MG63 (cell line): ENCODE results near the gene TINAG. TPM values are rescaled to one million over a fixed set of nuclear protein-coding genes. Genes with fewer than 3 reads are reported as not detected.

Experiments used
- DNase-seq: peaks from one replicate; pipeline ENCODE4 v3.0.0-alpha.2; 2020
- H3K27me3 ChIP-seq: fragments of 250-450 bp; sonication (Bioruptor Pico); 2 replicates; pipeline ENCODE4 v1.5.1; 2020; ENCODE audit warnings: mild to moderate bottlenecking, moderate library complexity
- H3K36me3 ChIP-seq: fragments of 250-450 bp; sonication (Bioruptor Pico); 2 replicates; pipeline ENCODE4 v1.5.1; 2020; ENCODE audit warnings: mild to moderate bottlenecking, moderate library complexity
- H3K4me3 ChIP-seq: fragments of 250-450 bp; sonication (Bioruptor Pico); 2 replicates; pipeline ENCODE4 v1.5.1; 2020; ENCODE audit warnings: mild to moderate bottlenecking, moderate library complexity
- H3K9me3 ChIP-seq: fragments of 250-450 bp; sonication (Bioruptor Pico); 2 replicates; pipeline ENCODE4 v1.5.1; 2020; ENCODE audit warnings: mild to moderate bottlenecking, moderate library complexity
- total RNA-seq: library from RNA; depleted of rRNA; stranded (reverse); fragments of >200 nt; shearing (Covaris generic); gene quantifications from 2 replicates; pipeline ENCODE4 v1.2.3, GENCODE V29; 2014; ENCODE audit warnings: low replicate concordance; rRNA removed

TINAG gene
- total RNA-seq, 1 experiment from 2014 or later: not detected

DNA sequence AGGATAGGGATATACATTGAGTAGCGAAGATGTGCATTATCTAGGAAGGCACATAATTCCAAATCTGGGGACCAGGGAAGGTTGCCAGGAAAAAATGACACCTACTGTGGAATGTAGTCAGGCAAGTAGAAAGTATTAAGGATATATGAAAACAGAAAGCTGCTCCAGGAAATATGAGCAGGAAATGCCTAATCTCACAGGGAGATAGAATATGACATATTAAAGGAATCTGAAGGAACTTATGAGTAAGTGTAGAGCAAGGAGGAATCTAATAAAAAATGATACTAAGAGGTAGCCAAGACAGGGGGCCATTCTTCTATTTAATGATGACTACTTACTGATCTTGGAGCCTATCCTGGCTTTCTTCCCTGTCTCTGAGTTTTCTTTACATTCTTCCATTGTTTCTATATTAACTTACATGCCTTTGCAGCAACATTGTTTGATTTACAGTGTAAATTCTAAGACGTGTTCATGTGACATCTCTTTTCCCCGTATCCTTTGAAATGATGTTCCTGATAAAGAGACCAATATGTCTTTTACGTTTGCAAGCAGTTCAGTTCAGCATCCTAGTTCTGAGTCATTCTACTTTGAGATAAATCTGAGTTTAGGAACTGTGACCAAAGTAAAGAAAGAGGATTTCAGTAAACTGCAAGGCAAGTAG lies 58.6 kb downstream of the TINAG start:
- Histone ChIP-seq H3K4me3 (no peak overlapping the region), H3K9me3 (no peaks in the 10 kb centered on the region), H3K36me3 (no peaks in the 10 kb centered on the region), H3K27me3 (no peaks in the 10 kb centered on the region)
- DNase-seq: peak; percentile 1

DNA sequence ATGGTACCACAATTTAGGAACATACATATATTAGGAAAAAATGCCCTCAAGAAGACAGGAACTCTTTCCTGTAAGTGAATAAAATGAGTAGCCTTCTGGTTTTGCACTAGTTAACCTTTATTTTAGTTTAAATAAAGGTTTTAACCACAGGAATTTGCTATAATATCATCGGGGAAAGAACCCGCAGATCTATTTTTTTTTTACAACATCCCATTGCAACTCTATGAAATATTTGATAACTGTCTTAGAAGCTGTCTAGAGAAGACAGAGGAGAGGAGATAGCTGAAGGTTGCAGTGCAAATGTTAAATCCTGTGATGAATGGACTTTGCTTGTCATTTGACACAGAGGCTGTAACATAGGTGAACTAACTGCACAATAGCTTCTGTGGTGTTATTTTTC lies 69.5 kb downstream of the TINAG start:
- H3K27me3 ChIP-seq: no peaks in the 10 kb centered on the region
- H3K36me3 ChIP-seq: no peaks in the 10 kb centered on the region
- DNase-seq: no peak
- no peaks in the 10 kb centered on the region for H3K9me3 ChIP-seq
- H3K4me3 ChIP-seq: no peak overlapping the region

DNA sequence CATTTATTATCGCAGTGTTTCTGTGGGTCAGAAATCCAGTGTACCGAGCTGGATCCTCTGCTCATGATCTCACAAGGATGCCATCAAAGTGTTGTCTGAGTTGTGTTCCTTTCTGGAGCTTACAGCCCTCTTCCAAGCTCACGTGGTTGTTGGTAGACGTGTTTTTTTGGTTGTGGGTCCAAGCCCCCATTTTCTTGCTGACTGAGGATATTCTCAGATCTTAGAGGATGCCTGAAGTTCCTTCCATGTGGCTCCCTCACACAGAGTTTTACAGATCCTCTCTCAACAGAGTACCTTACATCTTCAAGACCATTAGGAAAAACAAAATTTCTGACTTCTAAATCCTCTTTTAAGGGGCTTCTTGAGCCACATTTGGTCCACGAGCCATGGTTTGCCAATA lies 78.1 kb downstream of the TINAG start:
- Histone ChIP-seq H3K9me3 (no peaks in the 10 kb centered on the region), H3K4me3 (no peak overlapping the region), H3K36me3 (no peaks in the 10 kb centered on the region), H3K27me3 (no peaks in the 10 kb centered on the region)
- DNase-seq: no peak

DNA sequence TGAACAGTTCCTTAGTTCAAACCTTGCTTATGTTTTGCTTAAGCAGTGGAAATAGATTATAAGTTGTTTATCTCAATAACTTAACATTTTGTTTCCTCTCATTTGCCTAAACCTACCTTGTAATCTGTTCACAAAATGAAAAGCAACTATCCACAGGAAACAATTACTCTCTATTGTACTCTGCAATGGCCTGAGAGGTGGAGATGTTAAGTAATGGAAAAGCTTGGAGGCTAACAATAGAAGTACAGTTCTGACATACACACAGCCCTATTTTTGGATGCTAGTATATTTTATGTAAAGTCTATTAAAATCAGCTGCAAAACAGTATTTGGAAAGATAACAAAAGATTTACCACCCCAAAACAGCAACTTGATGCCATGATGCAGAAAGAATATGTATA lies 82.1 kb downstream of the TINAG start:
- Histone ChIP-seq H3K4me3 (no peak overlapping the region), H3K9me3 (no peaks in the 10 kb centered on the region), H3K36me3 (no peaks in the 10 kb centered on the region), H3K27me3 (no peaks in the 10 kb centered on the region)
- no peak for DNase-seq

DNA sequence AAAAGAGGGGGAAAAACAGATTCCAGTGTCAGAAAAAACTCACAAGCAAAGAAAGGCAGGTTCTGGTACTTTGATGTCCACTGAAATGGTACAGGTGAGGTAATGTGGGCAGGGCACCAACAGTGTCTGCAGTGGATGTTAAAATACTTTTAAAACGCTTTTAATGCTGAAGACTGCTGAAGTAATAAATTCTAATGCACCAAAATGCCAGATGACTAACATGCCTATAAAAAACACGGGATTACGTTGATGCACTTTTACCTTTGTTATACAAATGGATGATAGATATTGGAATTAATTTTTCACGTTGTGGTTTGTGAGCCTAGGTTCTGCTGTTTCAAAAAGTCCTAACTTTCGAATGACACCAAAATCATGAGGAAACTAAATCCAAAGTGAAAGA lies 83.3 kb downstream of the TINAG start:
- Histone ChIP-seq H3K9me3 (no peaks in the 10 kb centered on the region), H3K4me3 (no peak overlapping the region), H3K27me3 (no peaks in the 10 kb centered on the region), H3K36me3 (no peaks in the 10 kb centered on the region)
- DNase-seq: no peak

DNA sequence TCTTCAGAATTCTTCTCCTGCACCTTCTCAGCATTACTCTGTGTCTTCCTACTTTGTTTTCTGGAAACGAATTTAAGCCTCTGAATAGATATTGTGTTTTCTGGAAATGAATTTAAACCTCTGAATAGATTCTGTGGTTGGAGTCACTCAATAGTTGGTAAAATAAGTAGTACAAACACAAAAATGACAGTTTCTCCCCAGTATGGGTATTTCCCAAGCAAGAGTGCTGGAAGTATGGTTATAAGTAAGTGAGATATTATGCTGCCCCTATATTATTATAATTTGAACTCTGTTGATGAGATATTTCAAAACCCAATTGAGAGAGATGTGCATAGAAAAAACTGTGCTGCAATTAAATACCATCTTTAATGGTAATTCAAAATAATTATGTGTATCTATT lies 94.9 kb downstream of the TINAG start:
- DNase-seq: no peak
- no peak overlapping the region for H3K4me3 ChIP-seq
- H3K27me3 ChIP-seq: no peaks in the 10 kb centered on the region
- no peaks in the 10 kb centered on the region for H3K36me3 ChIP-seq
- no peaks in the 10 kb centered on the region for H3K9me3 ChIP-seq

DNA sequence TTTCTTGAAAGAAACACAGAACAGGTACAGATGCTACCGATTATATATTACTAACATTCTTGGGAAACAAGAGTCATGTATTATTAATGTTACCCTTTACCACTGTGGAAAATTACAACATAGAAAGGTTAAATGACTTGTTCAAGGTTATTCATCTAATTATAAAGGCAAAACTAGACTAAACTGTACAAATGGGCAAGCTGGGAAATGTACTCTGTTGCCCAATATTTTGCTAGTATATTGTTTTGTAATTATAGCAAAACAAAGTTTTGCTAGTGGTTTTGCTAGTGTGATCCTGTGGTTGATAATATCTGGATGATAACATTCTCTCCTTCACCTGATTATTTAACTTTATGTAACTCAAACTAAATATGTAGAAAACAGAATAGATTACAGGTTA lies 96.5 kb downstream of the TINAG start:
- no peak for DNase-seq
- H3K9me3 ChIP-seq: no peaks in the 10 kb centered on the region
- no peak overlapping the region for H3K4me3 ChIP-seq
- H3K36me3 ChIP-seq: no peaks in the 10 kb centered on the region
- no peaks in the 10 kb centered on the region for H3K27me3 ChIP-seq

DNA sequence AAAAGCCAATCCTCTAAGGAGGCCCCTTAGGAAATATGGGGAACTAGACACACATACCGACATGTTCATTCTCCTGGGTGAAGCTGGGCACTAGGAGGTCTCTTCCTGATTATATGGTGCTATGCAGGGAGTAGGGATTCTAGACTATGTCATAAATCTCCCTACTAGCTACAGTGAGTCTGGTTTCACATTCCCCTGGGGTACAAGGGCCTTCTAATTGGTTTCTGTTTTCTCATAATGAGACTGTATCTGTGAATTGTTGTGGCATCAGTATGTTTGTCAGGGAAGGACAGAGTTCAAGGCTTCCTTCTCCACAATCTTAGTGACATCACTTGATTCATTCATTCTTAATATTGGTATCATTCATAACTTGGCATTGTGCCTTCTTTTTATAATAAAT lies 103.5 kb downstream of the TINAG start:
- no peak for DNase-seq
- Histone ChIP-seq H3K4me3 (no peak overlapping the region), H3K36me3 (no peaks in the 10 kb centered on the region), H3K27me3 (no peaks in the 10 kb centered on the region), H3K9me3 (no peaks in the 10 kb centered on the region; the same call in 1 of the 2 replicates)

DNA sequence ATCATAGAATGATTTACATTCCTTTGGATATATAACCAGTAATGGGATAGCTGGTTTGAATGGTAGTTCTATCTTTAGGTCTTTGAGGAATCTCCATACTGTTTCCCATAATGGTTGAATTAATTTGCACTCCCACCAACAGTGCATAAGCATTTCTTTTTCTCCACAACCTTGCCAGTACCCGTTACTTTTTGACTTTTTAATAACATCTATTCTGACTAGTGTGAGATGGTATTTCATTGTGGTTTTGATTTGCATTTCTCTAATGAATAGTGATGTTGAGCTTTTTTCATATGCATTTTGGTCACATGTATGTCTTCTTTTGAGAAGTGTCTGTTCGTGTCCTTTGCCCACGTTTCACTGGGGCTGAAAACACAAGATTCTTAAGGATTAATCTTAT lies 107.3 kb downstream of the TINAG start:
- no peak for DNase-seq
- no peaks in the 10 kb centered on the region for H3K36me3 ChIP-seq
- H3K4me3 ChIP-seq: no peak overlapping the region
- no peaks in the 10 kb centered on the region for H3K27me3 ChIP-seq
- H3K9me3 ChIP-seq: peaks cover 5% of the 10 kb centered on the region

DNA sequence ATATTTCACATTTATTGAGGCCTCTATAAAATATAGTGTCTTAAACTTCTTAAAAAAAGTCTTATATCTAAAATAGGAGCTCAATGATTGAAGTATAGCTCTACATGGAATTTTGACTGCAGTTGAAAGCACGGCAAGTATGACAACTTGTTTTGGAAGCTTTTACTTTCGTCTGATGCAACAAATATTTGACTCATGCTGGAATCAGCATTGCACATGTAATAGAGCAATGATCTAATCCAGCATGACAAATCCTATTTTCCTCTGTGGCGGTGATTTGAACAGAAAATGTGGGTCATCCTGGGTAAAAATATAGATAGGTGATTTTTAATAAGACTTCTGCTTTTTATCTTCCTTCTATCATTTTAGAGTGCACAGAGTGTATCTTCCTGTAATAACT lies 111.6 kb downstream of the TINAG start:
- H3K4me3 ChIP-seq: no peak overlapping the region
- H3K9me3 ChIP-seq: peaks cover 5% of the 10 kb centered on the region; the same call in 1 of the 2 replicates
- no peaks in the 10 kb centered on the region for H3K27me3 ChIP-seq
- peak; percentile 2 for DNase-seq
- H3K36me3 ChIP-seq: no peaks in the 10 kb centered on the region

DNA sequence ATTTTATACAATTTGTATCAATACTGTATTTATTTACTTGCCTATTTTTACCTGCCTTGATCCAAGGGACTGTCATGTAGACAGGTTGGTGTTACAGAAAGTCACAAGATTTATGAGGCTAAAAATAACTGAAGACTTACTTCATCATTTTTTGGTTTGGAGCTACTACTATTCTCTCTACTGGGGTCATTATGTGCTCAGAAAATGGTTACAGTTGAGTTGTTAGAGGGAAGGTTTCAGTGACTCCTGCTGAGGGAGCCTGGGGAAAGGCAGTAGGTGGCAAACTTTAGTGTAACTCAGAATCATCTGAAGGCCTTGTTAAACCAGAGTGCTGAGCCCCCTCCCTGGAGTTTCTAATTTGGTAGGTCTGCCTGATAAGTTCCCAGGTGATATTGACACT lies 118.8 kb downstream of the TINAG start:
- DNase-seq: no peak
- no peak overlapping the region for H3K4me3 ChIP-seq
- H3K36me3 ChIP-seq: no peaks in the 10 kb centered on the region

DNA sequence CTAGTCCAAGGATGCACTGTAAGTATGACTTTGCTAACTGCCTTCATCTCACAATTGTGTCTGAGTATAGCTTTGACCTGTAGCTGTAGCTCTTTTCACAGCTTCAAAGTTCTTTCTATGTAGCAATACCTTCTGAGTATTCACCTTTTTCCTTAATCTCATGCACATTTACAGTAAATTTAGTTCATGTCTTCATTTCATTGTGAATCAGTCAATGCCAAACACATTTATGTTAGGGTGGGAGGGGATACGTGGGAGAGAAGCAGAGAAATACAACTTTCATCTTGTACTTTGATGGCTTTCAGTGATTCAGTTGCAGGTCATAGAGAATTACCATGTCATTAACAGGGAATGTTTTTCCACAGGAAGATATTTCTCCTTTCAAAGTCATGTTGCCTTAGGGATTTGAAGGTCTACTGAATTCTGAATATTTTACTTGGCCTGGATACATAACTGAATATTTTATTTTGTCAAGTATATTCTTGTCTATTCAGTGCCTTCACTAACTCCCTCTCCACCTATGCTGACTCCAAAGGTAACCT lies 119.2 kb downstream of the TINAG start:
- Histone ChIP-seq H3K27me3 (no peaks in the 10 kb centered on the region), H3K36me3 (no peaks in the 10 kb centered on the region), H3K4me3 (no peak overlapping the region), H3K9me3 (no peaks in the 10 kb centered on the region)
- DNase-seq: no peak

More for the DNA sequence above, 118.8 kb downstream of the TINAG start:
- H3K9me3 ChIP-seq: no peaks in the 10 kb centered on the region
- no peaks in the 10 kb centered on the region for H3K27me3 ChIP-seq

DNA sequence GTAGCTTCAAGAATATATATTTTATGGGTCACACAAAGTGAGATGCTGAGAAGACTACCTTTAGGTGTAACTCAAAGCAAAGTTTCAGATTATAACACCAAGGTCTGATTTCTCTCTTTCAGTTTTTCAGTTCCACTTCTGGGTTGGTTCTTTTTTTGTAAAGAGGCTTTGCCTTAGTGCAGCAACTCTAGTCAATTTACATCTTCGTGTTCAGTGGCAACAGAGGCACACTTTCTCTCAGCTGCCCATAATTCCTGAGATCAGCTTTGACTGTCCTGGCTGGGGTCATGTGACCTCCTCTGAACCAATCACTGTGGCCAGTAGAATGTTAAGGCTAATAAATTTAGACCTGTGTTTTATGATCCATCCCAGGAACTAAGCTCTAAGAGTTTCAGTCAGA lies 120.2 kb downstream of the TINAG start:
- no peaks in the 10 kb centered on the region for H3K27me3 ChIP-seq
- DNase-seq: no peak
- H3K4me3 ChIP-seq: no peak overlapping the region
- H3K9me3 ChIP-seq: no peaks in the 10 kb centered on the region
- H3K36me3 ChIP-seq: no peaks in the 10 kb centered on the region

DNA sequence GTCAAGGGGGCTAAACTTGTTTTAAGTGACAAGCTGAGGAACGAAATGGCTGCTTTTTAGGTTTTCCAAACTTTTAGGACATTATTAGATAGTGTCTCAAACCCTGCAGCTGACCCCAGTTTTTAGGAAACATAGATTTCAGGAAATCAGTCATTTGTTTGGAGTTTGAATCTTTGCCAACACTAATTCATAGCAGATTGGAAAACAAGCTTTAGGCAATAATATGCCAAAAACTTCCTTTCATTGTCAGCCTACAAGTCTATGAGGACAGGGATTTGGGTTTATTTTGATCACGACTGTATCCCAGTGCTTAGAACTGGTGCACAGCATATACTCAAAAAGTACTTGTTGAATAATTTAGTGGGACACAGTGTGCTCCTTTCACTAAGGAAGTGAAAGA lies 123.2 kb downstream of the TINAG start:
- Histone ChIP-seq H3K36me3 (no peaks in the 10 kb centered on the region), H3K4me3 (no peak overlapping the region), H3K27me3 (no peaks in the 10 kb centered on the region), H3K9me3 (no peaks in the 10 kb centered on the region)
- DNase-seq: no peak

Other genes with a start within 250 kb of the TINAG start
- gene MLIP, start 197.0 kb upstream of the TINAG start, total RNA-seq: not detected in 2 replicates